HL-60 (cell line): Measurements from ENCODE around the gene FRRS1L.

ENCODE experiments used
- CTCF ChIP-seq: IDR thresholded peaks from one replicate; pipeline ENCODE4 v1.5.1; 2011; ENCODE audit warnings: low read length, control low read depth, inconsistent platforms; ENCODE audit not compliant: insufficient read depth
- TF ChIP-seq, protein P1 (sequence below): IDR thresholded peaks from 2 replicates; pipeline ENCODE4 v1.6.1; 2012; ENCODE audit warnings: low read depth; ENCODE audit not compliant: insufficient replicate concordance

DNA sequence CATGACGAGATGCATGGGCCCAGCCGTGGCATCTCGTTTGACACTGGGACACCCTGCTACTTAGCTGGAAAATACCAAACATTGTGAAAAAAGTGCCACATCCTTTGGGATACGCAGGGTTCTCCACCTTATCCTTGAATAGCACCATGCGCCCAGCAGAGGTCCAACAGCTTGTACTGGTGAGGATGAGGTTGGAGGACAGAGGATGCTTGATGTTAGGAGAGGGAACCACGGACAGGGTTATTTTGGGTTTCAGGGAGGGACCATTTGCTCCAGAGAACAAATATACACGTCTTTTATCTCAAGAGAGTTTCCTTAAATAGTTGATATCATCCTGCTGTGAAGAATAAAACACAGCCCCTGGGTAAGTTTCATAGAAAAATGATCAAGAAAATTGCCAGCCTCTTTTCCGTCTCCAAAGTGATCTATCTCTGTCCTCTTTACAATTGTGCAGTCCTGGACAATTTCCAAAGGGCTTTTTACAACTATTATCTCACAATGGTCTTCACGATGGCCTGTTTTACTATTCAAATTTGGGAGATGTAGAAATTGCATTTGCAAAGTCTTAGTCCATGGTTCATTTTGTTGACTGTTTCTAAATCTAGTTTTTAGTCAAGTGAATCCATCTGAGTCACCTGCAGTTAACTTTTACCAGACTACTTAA, 19.9 kb upstream of the FRRS1L start:
- no peak for TF ChIP-seq CTCF
- TF ChIP-seq, protein P1, sequence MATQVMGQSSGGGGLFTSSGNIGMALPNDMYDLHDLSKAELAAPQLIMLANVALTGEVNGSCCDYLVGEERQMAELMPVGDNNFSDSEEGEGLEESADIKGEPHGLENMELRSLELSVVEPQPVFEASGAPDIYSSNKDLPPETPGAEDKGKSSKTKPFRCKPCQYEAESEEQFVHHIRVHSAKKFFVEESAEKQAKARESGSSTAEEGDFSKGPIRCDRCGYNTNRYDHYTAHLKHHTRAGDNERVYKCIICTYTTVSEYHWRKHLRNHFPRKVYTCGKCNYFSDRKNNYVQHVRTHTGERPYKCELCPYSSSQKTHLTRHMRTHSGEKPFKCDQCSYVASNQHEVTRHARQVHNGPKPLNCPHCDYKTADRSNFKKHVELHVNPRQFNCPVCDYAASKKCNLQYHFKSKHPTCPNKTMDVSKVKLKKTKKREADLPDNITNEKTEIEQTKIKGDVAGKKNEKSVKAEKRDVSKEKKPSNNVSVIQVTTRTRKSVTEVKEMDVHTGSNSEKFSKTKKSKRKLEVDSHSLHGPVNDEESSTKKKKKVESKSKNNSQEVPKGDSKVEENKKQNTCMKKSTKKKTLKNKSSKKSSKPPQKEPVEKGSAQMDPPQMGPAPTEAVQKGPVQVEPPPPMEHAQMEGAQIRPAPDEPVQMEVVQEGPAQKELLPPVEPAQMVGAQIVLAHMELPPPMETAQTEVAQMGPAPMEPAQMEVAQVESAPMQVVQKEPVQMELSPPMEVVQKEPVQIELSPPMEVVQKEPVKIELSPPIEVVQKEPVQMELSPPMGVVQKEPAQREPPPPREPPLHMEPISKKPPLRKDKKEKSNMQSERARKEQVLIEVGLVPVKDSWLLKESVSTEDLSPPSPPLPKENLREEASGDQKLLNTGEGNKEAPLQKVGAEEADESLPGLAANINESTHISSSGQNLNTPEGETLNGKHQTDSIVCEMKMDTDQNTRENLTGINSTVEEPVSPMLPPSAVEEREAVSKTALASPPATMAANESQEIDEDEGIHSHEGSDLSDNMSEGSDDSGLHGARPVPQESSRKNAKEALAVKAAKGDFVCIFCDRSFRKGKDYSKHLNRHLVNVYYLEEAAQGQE, result no peak
